NCI-H526 (cell line): ENCODE data around the gene YRDC.
A peak's percentile ranks its signal among the peaks of the same experiment; 100 is the strongest.

Experiments used
- DNase-seq, 2 experiments: peaks; one replicate each; lab custom pipeline; 2025; lab: John Stamatoyannopoulos, UW

The YRDC gene

DNA sequence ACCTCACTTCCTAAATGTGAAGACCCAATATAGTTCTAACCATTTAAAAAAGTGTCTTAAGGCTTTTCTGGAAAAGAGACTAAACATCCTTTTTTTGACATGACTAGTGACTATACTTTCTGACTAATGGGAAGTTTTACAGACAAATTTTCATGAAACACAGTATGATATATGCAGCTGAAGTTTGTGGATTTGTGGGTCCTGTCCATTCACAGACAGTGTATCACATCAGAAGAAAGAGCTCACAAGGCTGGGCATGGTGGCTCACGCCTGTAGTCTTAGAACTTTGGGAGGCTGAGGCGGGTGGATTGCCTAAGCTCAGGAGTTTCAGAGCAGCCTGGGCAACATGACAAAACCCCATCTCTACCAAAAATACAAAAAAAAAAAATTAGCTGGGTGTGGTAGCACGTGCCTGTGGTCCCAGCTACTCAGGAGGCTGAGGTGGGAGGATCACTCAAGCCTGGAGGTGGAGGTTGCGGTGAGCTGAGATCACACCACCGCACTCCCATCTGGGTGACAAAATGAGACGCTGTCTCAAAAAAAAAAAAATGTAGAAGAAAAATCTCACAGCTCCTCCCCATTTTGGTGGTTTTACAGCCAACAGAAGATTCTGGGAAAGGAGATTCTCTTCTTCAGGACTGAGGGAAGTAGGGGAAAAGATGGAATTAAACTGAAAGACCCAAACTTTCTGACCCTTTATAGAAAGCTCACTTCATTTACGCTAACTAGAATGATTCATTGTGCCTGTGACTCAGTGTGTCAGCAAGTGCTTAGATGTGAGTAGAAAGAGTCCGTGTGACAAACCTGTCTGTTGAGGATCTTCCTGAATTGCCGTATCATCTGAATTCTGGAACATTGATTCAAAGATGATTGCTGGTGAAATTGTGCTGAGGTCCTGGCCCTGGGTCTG, 15.2 kb upstream of the YRDC start:
- DNase-seq, result no peak

DNA sequence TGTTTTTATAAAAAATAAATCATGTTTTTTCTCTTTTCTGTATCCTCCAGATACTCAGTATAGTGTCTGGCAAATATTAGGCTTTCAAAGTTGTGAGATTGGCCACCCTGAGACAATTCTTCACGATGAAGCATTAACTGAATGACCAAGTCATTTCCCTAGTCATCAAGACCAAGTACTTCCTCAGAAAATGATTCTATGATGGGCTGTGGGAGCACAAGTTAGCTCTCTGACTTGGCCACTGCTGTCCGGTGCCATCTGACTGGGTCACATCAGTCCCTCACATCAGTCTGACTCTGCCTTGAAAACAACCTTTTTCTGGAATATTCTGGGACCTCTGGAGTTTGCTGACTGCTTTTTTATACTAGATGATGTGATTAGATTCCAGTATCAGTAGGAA, 13.5 kb upstream of the YRDC start:
- DNase-seq, result no peak

DNA sequence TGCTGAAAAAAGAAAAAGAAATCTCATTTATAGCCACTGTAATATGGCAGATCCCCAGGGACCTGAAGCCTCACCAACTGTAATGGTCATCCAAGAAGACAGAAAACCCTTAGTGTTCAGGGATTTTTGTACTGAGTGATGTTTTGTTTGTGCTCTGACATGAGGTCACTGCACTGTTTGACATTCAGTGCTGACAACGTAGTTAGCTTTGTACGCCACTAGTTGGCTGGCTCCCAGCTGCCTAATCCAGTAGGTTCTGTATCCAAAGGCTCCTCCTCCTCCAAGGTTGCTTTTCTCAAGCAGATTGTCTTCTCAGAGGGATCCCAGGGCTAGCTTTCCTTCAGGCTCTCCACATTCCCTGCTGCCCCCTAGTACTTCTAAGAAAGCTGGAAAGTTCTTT, 9.5 kb upstream of the YRDC start:
- peak in 1 of 2 experiments; percentile 33 for DNase-seq

DNA sequence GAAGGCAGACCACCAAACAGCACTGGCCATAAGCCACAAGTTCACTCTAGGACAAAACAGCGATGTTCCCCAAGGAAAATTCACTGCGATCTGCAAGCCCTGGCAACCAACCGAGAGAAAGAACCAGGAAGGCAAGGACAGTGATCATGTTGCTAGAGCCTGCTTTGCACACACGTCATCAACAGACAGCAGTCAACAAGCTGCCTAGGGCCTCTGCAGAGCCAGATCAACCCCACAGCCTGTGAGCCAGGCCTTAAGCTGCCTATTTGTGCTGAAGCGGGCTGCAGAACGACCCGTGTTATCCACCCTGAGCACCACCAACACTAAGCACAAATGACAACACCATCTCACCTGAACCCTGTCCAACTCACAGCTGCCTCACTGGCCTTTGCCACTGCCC, 6.2 kb upstream of the YRDC start:
- peak; percentile 94 to 95 for DNase-seq

DNA sequence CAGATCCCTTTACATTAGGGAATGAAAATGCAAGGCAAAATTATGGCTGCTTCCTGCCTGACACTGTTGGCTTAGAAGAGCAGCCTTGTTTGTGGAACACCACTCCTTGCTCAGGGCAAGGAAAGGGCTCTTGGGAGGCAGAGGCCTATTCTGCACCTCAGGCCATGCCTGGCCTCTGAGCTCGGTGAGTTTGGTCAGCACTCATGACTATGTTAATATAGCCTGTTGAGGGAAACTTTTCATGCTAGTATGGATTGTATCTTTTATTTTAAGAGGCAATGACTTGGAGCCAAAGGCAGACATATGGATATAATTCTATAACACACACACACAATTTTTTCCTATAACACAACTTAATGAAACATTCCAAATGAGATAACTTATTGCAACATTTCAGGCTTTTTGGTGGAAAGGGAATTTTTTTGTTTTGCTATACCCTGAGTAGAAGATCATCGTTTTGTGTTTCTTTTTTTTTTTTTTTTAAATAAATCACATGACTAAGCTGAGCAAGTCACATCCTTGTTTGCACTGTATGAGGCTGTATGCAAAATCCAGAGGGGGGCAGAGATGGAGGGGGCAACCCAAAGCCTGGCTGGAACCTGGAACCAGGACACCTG, 5.6 kb upstream of the YRDC start:
- peak; percentile 92 to 94 for DNase-seq

DNA sequence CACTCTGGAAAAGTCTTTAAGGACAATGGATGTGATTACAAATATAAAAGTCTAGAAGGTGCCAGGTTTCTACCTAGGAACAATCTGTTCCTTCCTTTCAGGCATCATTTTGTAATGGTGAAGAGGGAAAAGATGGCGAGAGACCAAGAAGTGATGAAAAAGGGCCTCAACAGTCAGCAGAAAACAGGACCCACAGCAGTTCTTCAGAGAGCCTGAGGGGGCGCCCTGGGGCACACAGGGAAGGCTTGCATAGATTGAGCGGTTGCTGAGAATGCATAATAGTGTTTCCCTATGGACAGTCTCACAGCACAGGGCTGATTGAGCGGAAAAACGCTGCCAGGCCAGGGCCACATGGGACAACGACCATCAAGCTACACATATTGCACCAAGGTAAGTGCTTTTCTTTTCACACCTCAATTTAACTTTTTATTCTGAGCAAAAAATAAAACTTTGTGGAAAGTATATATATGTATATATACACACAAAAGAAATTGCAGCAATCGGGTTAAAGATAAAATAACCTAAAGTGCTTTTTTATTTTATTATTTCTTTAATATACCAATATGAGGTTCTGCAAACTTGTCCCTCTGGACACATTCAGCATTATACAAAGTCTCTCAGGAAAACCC, 3.1 kb upstream of the YRDC start:
- DNase-seq, result peak; percentile 94 to 97

DNA sequence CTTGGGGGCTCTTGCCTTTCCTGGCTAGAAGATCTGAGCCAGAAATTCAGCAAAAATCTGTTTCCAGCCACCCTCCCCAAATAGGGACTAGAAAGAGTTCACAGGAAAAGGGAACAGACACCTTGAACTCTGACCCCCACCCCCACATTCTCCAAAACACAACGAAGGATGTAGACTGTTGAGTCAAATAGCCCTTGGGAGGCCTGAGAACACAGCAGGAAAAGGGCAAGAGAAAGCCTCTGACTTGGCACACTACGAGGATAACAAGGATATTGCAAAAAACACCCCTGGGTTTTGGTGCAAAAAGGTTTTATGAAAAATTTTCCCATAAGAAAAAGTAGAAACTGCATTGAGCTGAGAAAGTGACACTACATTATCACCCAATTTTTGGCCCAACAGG, 1.9 kb upstream of the YRDC start:
- DNase-seq, result no peak

DNA sequence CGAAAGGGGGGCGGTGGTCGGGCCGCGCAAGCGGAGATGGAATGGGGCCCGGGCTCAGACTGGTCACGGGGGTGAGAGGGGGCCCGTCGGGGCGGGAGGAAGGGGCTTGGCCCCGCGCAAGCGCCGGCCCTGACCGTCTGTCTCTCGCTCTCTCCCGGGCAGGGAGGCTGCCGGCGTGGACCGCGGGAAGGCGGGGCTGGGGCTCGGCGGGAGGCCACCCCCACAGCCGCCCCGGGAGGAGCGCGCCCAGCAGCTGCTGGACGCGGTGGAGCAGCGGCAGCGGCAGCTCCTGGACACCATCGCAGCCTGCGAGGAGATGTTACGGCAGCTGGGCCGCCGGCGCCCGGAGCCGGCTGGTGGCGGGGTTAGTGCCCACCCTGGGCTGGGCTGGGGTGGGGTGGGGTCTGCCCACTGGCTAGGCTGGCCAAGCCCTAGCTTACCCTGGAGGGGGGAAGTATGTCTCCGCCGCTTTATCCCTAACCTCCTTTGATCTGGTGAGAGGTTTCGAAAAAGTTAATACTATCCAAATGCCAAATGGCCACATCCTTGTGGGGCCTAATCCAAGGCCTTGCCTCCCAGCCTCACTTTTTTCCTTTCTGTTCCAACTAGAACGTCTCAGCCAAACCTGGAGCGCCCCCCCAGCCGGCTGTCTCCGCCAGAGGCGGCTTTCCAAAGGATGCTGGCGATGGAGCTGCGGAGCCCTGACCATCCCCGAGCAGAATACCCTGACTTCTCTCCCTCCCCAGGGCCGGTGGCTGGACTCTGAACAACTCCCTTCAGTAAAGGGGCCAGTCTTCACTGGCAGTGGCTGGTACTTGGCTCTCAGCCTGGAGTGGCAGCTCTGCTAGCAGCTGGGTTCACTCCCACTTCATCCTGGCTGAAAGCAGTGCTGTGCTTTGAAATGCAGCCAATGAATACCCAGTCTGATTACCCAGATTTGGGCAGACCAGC, 636 bp upstream of the YRDC start:
- peak; percentile 84 to 98 for DNase-seq

DNA sequence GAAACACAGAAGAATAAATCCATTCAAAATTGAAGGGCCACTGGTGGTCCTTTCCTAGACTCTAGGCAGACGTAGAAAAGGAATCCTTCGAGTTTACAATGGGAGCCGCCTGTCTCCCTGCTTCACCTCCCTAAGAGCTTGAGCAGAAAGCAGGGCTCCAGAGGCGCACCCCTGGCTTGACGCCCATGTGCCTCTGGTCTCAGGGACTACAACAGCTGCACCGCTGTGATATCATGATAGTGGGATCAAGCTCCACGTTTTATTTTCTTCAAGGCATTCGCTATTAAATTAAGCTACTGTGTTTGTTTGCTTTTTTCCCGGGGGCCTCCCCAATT, 821 bp downstream of the YRDC start:
- DNase-seq, result no peak

DNA sequence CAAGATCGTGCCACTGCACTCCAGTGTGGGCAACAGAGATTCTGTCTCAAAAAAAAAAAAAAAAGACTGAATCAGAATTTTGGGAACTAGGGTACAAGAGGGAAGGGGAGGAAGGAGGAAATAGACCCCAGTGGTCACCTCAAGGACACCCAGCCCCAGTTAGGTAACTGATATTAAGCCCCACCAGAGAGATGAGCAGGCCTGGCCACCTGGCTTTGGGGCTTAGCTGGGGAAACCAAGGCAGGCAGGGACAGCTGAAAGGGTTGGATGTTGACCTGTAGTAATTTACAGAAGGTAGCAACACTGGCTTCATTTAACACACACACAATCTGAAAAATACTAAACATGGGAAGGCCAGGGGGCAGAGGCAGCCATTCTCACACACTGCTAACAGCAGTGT, 5.6 kb downstream of the YRDC start:
- DNase-seq, result no peak

DNA sequence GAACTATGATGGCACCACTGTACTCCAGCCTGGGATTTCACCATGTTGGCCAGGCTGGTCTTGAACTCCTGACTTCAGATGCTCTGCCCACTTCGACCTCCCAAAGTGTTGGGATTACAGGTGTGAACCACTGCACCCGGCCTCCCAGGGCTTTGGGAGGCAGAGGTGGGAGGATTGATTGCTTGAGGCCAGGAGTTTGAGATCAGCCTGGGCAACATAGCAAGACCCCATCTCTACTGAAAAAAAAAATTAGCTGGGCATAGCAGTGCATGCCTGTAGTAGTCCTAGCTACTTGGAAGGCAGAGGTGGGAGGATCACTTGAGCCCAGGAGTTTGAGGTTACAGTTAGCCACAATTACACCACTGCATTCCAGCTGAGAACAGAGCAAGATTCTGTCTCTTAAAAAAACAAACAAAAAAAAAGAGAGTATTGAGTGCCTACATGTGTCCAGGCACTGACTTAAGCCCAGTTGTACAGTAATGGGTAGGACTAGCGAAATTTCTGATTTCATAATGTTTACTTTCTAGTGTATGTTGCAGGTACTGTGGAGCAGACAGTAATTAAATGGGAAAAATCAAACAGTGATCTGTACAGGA, 10.2 kb downstream of the YRDC start:
- no peak for DNase-seq

DNA sequence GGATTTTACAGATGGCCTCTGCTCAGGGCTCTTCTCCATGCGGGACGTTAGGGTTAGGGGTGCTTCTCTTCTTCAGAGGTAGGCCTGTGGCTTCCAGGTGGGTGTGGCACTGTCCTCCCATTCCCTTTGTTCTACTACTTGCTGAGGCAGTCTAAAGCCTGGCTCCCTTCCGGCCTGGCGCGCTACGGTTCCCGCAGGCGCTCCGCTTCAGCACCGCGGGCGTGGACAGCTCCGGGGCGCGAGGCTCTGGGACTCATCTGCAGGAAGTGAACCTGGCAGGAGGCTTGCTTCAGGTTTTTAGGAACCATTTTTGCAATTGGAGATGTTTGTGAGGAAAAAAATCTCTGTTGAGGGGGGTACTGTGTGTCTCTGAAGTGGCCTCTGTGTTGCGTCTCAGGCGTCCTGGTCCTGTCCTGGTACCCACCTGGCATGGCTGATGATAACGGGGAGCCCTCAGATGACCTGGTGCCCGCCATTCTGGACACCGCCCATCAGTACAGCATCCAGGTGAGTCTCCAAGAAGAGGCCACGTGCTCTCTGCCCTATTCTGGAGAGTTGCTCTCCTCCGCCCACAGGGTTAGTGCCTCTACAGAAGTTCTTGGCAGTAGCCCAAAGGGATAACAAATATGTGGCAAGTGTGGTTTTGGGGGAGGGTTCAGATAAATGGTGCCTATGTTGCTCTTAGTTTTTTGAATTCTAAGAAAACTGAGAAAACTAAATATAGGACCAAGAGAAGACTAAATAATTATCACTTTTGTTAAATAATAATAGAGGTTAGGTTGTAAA, 12.5 kb downstream of the YRDC start:
- peak; percentile 55 to 83 for DNase-seq

DNA sequence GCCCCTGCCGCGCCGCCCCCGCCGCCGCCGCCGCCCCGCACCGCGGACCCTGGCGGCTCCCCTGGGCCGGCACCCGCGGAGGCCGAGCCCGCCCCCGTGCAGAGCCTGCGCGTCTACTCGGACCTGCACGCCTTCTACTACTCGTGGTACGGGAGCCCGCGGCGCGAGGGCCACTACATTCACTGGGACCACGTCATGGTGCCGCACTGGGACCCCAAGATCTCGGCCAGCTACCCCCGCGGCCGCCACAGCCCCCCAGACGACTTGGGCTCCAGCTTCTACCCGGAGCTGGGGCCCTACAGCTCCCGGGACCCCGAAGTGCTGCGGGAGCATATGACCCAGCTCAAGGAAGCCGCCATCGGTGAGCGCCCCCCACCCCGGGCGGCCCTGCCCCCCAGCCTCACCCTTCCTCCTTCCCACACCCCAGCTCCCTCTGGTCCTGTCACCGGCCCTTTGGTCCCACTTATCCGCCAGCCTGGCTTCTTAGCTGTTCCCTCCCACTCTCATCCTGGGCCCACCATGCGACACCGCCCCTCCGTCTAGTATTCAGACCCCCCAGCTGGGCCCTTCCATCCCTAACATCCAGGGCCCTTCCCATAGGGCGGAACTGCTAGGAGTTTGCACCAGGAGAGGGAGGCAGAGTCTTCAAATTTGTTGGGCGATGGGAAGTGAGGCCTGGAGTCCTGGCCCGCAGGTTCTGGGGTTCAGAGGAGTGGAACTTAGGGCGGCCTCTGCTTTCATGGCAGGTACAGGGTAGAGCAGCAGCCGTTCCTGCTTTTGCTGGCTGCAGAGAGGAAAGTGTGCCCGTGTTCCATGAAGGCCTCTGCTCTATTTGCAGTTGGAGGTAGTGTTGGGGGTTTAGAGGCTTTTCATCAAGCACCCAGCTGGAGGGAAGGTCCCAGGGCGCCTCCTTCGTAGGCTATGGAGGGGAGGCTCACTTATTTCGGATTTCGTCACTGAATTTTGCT, 13.4 kb downstream of the YRDC start:
- peak; percentile 61 to 74 for DNase-seq

DNA sequence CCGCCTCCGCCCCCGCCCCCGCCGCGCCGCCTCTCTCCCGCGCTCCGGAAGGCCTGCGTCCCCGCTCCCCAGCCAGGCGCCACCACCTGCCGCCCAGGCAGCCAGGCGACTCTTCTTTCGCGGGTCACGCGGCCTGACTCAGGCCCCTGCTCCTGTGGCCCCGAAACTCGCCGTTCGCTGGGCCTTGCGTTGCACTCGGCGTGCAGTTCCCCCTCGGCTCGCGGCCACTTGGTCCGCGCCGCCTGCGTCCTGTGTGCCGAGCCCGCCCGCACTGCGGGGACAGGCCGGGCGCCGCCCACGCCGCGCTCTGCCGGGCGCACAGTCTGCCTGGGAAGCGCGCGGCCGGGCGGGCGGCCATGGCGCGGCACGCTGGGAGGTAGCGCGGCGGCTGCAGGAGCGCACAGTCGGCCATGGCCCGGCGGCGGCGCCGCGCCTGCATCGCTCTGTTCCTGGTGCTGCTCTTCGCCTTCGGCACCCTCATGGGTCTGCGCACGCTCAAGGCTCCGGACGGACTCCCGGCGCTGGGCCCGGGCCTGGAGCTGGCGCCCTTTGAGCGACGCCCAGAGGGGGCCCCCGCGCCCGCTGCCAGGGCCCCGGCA, 14.1 kb downstream of the YRDC start, which contains the start of gene MANEAL:
Gene MANEAL, plus strand, starts transcription at position 75 of the 599 bp plus-strand sequence. Its CDS starts 336 bp downstream, at position 411.
- DNase-seq, result peak; percentile 62 to 95

DNA sequence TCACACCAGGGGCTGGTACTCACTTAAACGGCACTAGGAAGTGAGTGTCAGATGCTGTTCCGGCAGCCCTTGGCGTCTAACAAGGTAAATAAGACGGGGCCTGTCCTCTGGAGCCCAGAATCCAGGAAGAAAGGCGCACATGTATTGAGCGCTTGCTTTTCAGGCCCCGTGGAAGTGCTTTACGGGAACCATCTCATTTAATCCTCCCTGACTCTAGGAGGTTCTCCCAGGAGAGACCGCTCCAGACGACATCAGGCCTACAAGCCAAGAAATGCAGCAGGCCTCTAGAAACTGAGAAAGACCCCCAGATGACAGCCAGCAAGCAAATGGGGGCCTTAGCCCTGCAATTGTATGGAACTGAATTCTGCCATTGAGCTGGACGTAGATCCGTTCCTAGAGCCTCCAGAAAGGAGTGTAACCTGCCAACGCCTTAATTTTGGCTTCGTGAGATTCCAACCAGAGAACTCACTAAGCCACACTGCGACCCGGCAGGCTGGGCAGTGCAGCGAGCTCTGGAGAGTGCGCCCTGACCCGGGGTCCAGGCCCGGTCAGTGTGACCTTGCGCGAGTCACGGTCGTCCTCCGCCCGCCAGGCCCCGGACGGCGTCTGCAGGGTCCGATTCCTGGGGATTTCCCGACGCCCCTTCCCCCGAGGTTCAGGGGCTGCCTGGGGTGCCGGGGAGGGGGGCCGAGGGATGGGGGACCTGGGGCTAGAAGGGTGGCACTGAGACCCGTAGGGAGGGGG, 14.9 kb downstream of the YRDC start:
- DNase-seq, result peak in 1 of 2 experiments; percentile 31

DNA sequence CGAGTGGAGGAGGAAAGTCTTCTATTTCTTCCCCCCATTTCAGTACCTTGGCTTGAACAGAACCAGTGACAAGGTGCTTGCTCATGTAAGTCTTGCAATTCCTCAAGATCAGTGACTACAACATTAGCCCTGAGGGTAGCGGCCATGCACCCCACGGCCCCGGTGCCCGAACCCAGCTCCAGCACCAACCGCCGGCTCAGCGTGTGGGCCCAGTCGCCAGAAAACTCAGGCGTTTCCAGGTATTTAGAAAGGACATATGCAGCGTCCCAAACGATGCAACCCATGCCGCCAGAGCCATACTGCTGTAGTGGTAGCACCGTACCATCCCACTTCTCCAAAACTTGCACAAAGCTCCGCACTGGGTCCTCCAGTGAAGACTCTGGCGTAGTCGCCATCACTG, 25.5 kb downstream of the YRDC start:
- DNase-seq, result no peak

DNA sequence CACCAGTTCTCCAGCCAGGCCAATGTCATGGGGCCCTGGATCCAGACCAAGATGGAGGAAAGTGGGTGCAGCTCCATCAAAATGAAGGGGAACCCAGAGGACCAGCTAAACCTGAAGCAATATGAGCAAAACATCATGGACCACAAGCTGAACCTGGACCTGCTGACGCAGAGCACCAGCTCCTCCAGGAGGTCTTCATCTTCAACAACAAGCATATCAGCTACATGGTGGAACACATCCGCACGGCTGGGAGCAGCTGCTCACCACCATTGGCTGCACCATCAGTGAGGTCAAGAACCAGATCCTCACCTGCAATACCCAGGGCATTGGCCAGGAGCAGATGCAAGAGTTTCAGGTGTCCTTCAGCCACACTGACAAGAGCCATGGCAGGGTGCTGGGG, 29.4 kb downstream of the YRDC start:
- DNase-seq, result no peak

DNA sequence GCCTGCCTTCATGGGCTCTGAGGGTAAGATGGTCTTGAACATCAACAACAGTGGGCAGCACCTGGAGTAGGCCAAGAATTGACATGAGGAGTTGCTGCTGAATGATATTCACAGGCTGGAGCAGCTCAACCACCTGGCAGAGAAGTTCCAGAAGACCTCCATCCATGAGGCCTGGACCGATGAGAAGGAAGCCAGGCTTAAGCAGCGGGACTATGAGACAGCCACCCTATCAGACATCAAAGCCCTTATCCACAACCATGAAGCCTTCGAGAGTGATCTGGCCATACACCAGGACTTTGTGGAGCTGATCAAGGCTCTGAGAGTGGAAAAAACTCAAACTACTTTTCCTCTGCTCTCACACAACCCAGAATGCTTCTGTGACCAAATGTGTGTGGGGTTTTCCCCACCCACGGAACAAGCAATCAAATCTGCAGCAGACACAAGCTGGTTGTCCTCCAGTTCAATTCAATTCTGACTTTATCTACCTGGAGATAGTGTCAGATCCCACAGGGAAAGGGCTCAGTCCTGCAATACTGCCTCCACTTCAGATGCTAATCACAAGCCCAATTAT, 31.0 kb downstream of the YRDC start:
- no peak for DNase-seq
